NCI-H82 treated with DMSO at 0.1 percent for 48 hours (cell line): ENCODE measurements around the gene EHD4.

Experiments used
- DNase-seq: peaks from one replicate; lab custom pipeline; 2025; ENCODE audit not compliant: unreplicated experiment; lab: John Stamatoyannopoulos, UW

The EHD4 gene

DNA sequence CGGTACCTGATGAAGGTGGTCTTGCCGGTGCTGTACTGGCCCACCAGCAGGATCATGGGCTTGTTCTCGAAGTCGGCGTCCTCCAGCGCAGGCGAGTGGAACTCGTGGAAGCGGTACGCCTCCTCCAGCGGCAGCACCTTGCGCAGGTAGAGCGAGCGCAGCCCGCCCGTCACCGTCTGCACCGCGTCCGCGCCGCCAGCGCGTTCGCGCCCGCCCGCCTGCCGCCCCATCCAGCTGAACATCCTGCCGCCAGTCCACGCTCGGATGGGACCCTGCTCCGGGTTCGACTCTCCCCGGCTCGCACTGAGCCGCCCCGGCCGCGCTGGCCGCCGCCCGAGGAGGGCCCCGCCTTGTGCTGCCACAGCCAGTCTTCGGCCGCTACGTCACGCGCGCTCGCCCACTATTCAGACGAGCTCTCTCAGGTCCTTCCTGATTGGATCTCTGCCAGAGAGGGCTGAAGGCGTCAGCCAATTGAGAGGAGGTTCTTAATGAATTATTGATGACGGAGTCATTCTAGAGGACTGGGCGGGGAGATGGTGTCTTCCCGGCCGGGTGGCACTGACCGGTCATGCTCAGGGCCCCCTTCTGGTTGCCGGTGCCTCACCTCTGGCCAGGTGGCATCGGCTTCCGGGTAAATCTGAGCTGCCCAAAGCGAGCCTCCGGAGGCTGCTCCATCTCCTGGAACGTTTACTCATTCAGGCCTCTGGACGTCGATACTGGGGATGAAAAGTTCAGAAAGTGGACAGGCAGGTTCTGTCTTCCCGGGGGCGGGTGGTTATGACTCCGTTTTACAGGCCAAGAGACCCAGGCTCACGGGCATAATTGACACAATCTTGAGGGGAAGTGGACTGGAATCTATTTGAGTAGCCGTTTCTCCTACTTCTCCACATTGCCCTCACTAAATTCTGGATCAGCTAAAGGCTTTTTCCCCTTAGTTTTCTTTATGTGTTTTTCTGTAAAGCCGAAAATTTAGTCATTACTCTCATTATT lies at the start of gene EHD4:
Gene EHD4 (minus strand): TSS at position 305 of the 990 bp plus-strand sequence. CDS start 63 bp downstream, at position 242.
- DNase-seq = peak; percentile 91

DNA sequence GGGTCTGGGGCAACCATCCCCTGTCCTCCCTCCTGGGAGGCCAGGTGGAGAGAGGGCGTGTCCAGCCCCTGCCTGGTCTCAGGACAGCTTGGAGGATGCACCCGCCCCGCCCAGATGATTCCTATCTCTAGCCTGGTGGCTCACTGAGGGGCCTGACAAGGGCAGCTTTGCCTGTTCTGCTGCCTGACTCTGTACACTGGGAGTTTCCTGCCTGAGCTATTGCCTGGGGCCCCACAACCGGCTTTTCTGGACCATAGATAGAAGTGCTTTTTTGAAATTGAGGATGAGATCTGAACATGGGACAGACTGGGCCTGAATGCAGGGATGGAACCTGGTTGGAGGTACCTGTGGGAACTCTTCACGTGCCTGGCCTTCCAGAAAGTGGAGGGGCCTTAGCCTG lies 49.2 kb upstream of the EHD4 start:
- no peak for DNase-seq

DNA sequence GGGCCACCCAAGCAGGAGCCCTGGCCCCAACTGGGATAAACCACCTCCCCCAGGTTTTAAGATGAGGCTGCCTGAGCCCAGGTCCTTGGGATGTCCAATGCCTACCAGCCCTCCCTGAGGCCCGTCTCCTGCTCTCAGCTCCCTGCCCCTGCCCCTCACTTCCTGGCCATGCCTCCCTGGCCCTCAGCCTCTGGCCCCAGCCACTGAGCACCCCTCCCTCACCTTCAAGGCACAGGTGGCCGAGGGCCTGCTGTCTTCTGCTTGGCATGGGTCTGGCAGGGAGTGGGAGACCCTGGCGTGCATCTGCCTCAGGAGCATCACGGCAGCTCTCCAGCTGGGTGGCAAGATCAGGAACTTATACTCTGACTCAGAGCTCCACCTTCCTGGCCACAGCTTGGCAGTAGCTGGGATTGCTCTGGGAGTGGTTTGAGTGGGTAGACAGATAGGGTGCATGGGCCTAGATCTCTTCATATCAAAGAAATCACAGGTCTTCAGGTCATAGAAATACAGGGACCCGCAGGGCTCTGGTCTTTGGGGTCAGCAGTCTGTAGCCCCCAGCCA lies 48.4 kb upstream of the EHD4 start, which contains the start of gene PLA2G4E:
Gene PLA2G4E (minus strand): TSS at position 330 of the 561 bp plus-strand sequence. CDS start 12 bp downstream, at position 318.
- no peak for DNase-seq

- peak; percentile 2 for DNase-seq
These were observed 46.2 kb upstream of the EHD4 start for GRCh38 chr15:42018306-42019224.

DNA sequence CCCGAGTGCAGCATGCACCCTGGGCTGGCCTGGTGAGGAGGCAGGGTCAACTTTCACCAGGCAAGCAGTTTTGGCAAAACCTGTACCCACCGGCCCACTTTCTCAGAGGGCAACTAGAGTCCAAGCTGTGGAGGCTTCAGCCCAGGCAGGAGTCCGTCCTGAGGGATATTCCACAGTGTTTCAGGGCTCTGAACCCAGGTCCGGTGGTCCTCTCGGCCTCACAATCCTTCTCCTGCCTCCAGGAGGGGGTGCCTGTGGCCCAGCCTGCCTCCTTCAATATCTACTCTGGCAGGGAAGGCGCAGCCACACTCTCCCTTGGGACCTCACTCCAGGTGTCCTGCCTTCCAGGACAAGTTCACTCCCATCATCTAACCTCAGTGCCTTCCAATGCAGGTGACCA lies 44.6 kb upstream of the EHD4 start:
- no peak for DNase-seq

- DNase-seq = no peak
These were observed 42.0 kb upstream of the EHD4 start for GRCh38 chr15:42014406-42014805.

DNA sequence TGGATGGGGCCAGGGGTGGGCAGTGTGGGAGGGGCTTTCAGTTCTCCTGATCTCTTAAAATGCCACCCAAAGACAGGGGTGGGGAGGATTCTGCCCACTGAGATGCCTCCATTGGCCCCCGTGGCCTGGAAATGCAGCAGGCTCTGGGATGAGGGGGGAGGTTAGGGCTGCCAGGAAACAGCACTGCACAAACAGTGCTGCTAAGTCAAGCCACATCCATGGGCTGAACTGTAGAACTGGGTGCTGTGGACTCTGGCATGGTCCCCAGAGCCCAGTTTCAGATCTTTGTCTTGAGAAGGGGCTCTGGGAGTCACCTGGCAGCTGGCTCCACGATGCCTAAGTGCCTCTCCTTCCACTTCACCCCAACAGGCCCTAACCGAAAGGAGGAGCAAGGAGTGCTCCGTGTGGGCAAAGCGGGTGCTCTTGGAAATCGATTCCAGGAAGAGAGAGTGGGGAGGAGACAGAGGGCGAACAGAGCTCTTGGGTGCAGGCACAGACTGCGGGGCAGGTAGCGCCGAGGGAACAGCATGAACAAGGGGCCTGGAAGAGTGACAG lies 40.6 kb upstream of the EHD4 start:
- no peak for DNase-seq

GRCh38 chr15:42012241-42012640 lies 39.9 kb upstream of the EHD4 start:
- no peak for DNase-seq

- no peak for DNase-seq
These were observed 38.7 kb upstream of the EHD4 start for GRCh38 chr15:42011074-42011473.

DNA sequence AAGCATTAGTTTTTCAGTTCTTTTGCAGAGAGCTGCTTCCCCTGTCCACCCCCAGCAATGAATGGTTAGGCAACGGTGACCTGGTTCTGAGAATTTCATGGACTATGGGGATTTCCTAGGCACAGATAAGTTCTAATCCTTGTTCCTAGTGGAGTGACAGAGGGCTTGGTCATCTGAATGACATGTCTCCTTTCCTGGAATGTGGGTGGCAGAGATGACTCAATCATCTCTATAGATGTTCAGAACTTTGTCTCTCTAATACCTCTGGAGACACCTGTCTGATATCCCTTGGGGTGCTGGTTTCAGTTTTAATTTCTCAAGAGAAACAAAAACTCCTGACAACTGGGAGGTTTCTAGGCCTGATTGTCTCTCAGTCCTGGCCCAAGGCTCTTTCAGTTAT lies 38.1 kb upstream of the EHD4 start:
- no peak for DNase-seq

DNA sequence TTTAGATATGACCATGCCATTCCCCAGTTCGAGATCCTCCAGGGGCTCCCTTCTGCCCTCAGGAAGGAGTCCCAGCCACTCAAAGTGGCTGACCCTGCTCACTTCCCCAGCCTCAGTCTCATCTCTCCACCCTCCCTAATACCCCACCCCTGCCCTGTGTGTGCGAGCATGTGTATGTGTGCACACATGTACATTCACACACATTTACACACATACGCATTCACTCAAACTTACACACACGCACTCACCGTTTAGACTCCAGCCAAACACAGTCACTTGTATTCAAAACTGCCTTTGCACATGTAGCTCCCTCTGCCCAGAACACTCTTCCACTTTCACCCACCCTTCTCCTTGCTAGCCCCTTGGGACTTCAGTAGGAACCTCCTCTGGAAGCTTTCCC lies 37.1 kb upstream of the EHD4 start:
- no peak for DNase-seq

DNA sequence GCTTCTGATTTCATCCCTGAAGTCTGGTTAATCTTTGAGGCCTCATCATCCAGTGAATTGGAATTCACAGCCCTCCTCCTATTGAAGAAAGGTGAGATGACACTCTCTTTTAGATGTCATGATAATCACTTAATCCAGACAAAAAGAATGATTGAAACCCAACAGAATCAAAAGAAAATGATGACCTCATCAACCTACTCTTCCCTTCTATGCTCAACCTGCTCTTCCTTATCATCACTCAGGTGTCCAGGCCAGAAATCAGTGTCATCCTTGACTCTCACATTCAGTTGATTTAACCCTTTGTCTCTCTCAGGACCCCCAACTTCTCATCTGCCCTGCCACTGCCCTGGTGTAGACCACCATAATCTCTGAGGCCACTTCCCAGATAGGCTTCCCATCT lies 36.7 kb upstream of the EHD4 start:
- DNase-seq = no peak

GRCh38 chr15:42007386-42007785 lies 35.0 kb upstream of the EHD4 start:
- no peak for DNase-seq

- DNase-seq = no peak
These were observed 30.0 kb upstream of the EHD4 start for GRCh38 chr15:42002333-42002732.

GRCh38 chr15:42001236-42001635 lies 28.9 kb upstream of the EHD4 start:
- no peak for DNase-seq

GRCh38 chr15:41999290-42000285 lies 27.2 kb upstream of the EHD4 start:
- no peak for DNase-seq

DNA sequence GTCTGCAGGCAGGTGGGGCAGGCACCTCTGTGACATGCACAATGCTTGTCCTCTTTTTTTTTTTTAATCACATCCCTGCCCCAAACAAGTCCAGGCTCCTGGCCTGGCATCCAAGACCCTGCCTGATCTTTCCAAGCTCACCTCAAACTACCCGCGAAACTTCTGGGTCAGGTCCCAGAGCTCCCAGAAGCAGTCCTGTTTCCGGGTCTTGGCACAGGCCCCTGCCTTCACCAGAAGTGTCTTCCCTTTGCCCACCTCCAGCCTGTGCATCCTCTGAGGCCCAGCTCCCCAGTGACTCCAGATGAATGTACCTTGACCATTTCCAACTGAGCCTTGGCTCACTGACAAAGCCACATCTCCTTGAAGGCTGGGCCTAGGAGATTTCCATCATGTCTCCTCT lies 25.5 kb upstream of the EHD4 start:
- no peak for DNase-seq

DNA sequence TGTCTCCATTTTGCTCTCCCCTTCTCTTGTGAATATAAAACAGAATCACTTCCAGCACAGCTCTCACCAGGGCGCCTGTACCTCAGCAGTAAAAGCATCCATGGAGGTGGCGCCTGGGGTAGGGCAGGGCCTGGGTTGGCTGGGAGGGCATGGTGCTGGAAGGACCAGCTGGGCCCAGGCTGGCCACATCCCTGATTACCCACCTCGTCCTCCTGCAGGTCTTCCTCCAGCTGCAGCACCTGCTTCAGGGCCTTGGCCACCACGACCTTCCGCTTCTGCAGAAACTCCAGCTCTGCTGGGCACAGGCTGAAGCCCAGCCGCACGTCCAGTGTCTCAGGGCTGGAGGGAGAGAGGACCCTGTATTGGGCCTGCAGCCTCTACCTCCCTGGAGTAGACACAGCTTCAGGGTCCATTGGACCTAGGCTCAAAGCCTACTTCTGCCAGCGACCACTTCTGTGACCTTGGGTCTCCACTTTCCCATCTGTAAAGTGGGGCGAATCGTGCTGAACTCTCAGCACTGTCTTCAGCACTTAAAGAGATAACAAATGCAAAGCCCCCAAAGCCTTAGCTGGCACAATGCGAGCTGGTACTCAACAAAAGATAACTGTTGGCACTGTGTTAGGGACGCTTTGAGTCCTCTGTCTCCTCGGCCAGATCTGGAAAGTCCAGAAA lies 24.7 kb upstream of the EHD4 start:
- no peak for DNase-seq

GRCh38 chr15:41996376-41996775 lies 24.0 kb upstream of the EHD4 start:
- DNase-seq = no peak
